AG09309 (cell line): ENCODE data around the gene FXYD6.

ENCODE experiments used
- DNase-seq: peaks from one replicate; pipeline ENCODE4 v3.0.0-alpha.2; 2010; ENCODE audit warnings: low read depth
- H3K4me3 ChIP-seq: 2 replicates; pipeline ENCODE4 v1.5.1; 2011; ENCODE audit warnings: mild to moderate bottlenecking, low read depth, low read length, moderate library complexity; ENCODE audit not compliant: control insufficient read depth
- CTCF ChIP-seq: IDR thresholded peaks from 2 replicates; pipeline ENCODE4 v1.5.1; 2011; ENCODE audit warnings: mild to moderate bottlenecking, low read depth, low read length, inconsistent platforms; ENCODE audit not compliant: insufficient read depth, control insufficient read depth; ENCODE audit errors: missing control alignments

FXYD6 gene

DNA sequence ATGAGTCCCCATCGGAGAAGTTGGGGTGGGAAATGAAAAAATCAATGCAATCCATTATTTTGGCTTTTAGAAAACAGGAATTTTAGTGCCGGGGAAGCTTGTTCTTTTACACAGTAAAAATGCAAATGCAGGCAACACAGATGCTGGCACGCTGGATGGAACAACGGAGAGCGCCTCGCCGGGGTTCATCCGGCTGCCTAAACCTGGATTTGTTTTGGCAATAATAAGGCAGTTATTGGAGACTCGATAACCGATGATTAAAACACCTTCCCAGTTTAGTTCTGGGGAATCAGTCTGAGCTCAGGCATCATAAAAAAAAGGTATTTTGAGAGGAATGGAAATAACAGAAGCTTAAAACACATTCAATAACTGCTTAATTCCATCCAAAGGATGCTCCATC is 82.3 kb downstream of the FXYD6 start:
- no peak for DNase-seq
- TF ChIP-seq CTCF, result no peak
- H3K4me3 ChIP-seq, result no peak overlapping the region

- no peak for DNase-seq
- no peak for TF ChIP-seq CTCF
- H3K4me3 ChIP-seq, result no peak overlapping the region
These were observed 82.9 kb downstream of the FXYD6 start for GRCh38 chr11:117793583-117793982.

DNA sequence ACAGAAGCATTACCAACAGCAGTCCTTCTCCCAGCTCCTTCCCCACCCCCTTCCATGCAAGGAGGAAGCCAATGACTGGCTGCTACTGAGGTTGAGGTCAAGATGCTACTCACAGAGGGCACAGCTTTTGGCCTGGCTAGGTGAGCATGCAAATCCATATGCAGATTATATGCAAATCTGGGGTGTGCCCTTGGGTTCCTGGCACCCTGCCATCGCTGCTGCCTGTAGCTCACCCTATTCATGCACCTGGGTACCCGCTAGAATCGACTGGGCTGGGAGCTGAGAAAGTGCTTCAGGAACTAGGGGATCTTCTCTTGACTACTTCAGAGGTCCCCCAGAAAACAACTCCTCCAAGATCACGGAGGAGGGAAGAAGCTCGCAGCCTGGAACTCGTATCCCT is 83.5 kb downstream of the FXYD6 start:
- no peak overlapping the region for H3K4me3 ChIP-seq
- DNase-seq, result no peak
- no peak for TF ChIP-seq CTCF

GRCh38 chr11:117792241-117792640 is 84.2 kb downstream of the FXYD6 start:
- no peak for DNase-seq
- H3K4me3 ChIP-seq, result no peak overlapping the region
- TF ChIP-seq CTCF, result no peak

DNA sequence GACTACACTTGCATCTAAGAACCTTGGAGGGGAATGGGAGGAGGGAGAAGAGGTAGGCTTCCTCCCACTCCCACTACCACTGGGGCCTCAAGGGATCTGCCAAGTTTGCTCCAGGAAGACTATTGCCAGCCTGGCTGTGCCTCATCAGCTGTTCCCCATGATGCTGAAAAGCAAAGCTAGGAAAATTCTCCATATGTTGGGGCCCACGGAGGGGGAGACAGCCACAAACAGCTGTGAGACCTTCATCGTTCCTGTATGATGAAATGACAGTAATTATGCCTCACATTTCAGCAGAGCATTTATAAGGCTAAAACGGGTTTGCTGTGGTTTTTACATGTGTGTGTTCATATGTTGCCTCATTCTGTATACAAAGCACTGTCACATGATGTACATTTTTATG is 86.2 kb downstream of the FXYD6 start:
- no peak for TF ChIP-seq CTCF
- no peak overlapping the region for H3K4me3 ChIP-seq
- no peak for DNase-seq

- TF ChIP-seq CTCF, result no peak
- no peak overlapping the region for H3K4me3 ChIP-seq
These were observed 87.2 kb downstream of the FXYD6 start for GRCh38 chr11:117789241-117789640.

More at GRCh38 chr11:117789241-117789640, 87.2 kb downstream of the FXYD6 start:
- DNase-seq, result no peak
